NT2/D1 (cell line): ENCODE measurements around the gene FOS.

ENCODE experiments used
- YY1 ChIP-seq: IDR thresholded peaks from 2 replicates; pipeline ENCODE4 v1.6.1; 2011; ENCODE audit not compliant: insufficient read length, insufficient read depth
- ZNF274 ChIP-seq: IDR thresholded peaks from 2 replicates; pipeline ENCODE4 v1.6.1; 2011; ENCODE audit warnings: mild to moderate bottlenecking, low read depth, low read length

- TF ChIP-seq YY1 (no peak), ZNF274 (no peak)
Measured at GRCh38 chr14:75306927-75307699, 28.5 kb downstream of the FOS start.
